Cardiac atrium fibroblast (primary cell): ENCODE results near the gene ADAD2. TPM values are rescaled to one million over a fixed set of nuclear protein-coding genes. Genes with fewer than 3 reads are reported as not detected.

Source experiments
- total RNA-seq: library from RNA; depleted of rRNA; stranded (reverse); fragments of >200 nt; gene quantifications from 2 replicates; pipeline ENCODE4 v1.2.3, GENCODE V29; 2015

The ADAD2 gene
- total RNA-seq: not detected in 2 replicates

GRCh38 chr16:84190731-84191388 is at the start of gene ADAD2:
Gene ADAD2 (plus strand): TSS chr16:84191157. CDS start chr16:84191231, 74 bp downstream.

GRCh38 chr16:84144859-84145639 is 45.9 kb upstream of the ADAD2 start, which contains the start of the genes DNAAF1 and HSDL1:
Gene DNAAF1 (plus strand): TSS chr16:84145308. CDS start chr16:84145441, 133 bp downstream.
Gene HSDL1 (minus strand): TSS chr16:84145177. CDS start chr16:84131321, 13,856 bp downstream.

DNA sequence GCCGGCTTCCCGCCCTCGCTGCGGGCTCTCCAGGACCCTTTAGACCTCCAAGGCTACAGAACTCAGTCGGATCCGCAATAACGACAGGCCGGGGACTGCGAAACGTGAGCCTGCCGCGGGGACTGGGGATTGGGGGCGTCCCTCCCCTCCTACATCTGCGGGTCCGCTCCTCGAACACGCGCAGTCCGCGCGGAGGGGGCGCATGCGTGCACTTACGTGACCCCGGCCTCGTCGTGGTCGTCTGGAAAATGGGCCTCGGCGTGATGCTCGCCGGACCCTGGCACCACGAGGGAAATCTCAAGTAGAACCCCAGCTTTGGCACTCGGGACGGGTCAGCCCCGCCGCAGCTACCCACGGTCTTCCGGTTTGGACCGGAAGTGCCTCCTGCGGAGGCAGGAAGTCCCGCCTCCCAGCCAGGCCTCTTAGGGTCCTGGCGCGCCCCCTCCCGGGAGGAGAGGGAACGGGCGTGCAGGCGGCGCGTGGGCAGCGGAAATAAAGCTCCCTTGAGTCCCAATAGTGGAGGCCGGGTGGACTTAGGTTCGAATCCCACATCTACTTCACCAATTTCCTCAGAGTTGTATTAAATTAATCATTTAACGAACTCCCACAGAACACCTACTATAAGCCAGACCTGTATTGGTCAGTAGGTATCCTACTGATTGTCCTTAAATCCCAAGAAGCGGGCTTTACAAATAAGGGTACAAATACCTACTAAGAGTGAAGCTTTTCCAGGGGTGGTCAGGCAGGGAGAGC is 4.1 kb upstream of the ADAD2 start, which contains the start of gene TAF1C:
TAF1C (minus strand) TSS at position 373 of the 753 bp plus-strand sequence. CDS start 2,069 bp downstream, outside the sequence.

DNA sequence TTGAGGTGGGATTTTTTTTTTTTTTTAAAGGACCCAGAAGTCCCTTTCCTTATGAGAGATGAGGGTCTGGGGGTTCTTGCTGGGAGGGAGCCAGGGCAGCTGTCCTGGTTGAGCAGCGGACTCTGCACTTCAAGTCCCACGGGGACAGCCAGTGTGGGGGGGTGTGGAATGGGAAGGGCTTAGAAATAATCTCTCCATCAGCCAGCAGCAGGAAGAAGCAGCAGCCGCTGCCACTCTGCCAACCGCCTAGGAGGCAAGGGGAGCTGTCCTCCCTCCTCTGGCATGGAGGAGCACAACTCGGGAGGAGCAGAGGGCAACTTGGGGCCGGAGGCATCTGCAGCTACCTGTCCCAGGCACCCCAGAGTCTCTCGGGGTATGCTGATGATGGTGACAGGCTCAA is 49.0 kb downstream of the ADAD2 start, which contains the start of gene KCNG4:
KCNG4 (minus strand) TSS at position 104 of the 400 bp plus-strand sequence. CDS start 2,527 bp downstream, outside the sequence.

Other genes with a start within 250 kb of the ADAD2 start
- gene OSGIN1, start 237.9 kb upstream of the ADAD2 start, total RNA-seq: 4.0 and 5.3 TPM in 2 replicates
- not detected in 2 replicates for gene NECAB2, start 222.9 kb upstream of the ADAD2 start, total RNA-seq
- not detected in 2 replicates for gene SLC38A8, start 148.4 kb upstream of the ADAD2 start, total RNA-seq
- 105 and 113 TPM in 2 replicates for gene MBTPS1, start 74.2 kb upstream of the ADAD2 start, total RNA-seq
- gene HSDL1, start 46.0 kb upstream of the ADAD2 start, total RNA-seq: 13.0 and 14.3 TPM in 2 replicates
- gene DNAAF1, start 45.8 kb upstream of the ADAD2 start, total RNA-seq: not detected in 2 replicates
- 15.6 and 25.5 TPM in 2 replicates for gene TAF1C, start 4.1 kb upstream of the ADAD2 start, total RNA-seq
- gene KCNG4, start 48.9 kb downstream of the ADAD2 start, total RNA-seq: not detected in 2 replicates
- gene WFDC1, start 103.7 kb downstream of the ADAD2 start, total RNA-seq: 1.5 and 2.7 TPM in 2 replicates
- not detected in 2 replicates for gene ATP2C2, start 177.4 kb downstream of the ADAD2 start, total RNA-seq